ENCODE data around the gene PER1. TPM values are rescaled to one million over a fixed set of nuclear protein-coding genes. Genes with fewer than 3 reads are reported as not detected.

PER1 gene
- total RNA-seq, 5 donors from 2014 or later (not counting 1 experiment from before 2014, with no cell fraction given), result 62.6 to 1,675 (median 82.4) TPM

DNA sequence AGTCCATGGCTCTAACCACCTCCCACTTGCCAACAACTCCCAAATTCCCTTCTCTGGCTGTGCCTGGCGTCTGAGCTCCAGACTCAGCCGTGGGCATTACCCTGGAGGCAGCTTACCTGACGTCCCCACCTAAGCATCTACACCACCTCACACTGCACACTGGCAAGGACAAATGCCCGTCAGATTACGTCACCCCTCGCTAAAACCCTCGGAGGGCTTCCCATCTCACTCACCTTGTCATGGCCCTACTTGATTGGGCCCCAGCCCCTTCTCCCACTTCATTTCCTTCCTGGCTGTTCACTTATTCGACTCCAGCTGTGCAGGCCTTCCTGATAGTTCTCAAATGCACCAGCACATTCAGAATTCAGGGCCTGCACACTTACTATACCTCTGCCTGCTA is 47.3 kb downstream of the PER1 start:
- ChIA-PET CTCF (interaction anchor here in 1 of 2 donors (0.7 to 2.7 kb wide), 2 partner anchors 11 to 14 kb away, joined by 3 to 10 read pairs; no protein-coding TSS in a partner anchor), POLR2A (no interaction called here)
- Histone ChIP-seq H3K27me3 (replicated peaks in 1 of 2; ENCODE audit: control insufficient read depth in 2 of 2, extremely low read depth in 1 of 2, insufficient read depth in 2 of 2, low read length in 1 of 2) (peaks cover 0 to 31% of the 10 kb centered on the region in 2 experiments), H3K27ac (ENCODE audit: low read length) (no peak overlapping the region), H3K4me3 (ENCODE audit: control insufficient read depth in 1 of 2, extremely low read depth in 1 of 2, low read length in 1 of 2) (no peak overlapping the region), H3K4me1 (ENCODE audit: control insufficient read depth in 1 of 2, extremely low read depth in 1 of 2, insufficient read depth in 2 of 2, low read length in 2 of 2) (peaks cover 0 to 4% of the 10 kb centered on the region in 2 experiments), H3K36me3 (ENCODE audit: control insufficient read depth in 2 of 2, extremely low read depth in 1 of 2, insufficient read depth in 1 of 2, low read length in 1 of 2) (no peaks in the 10 kb centered on the region), H3K9me3 (no peaks in the 10 kb centered on the region)
- DNase-seq (no peak), ATAC-seq (replicated peaks in 1 of 4) (no peak)
- Mint-ChIP-seq H3K36me3 (no peaks in the 10 kb centered on the region), H3K4me1 (peaks cover 0 to 2% (median 0%) of the 10 kb centered on the region in 3 donors), H3K9me3 (no peaks in the 10 kb centered on the region), H3K27ac (no peak overlapping the region), H3K27me3 (no peaks in the 10 kb centered on the region), H3K4me3 (no peak overlapping the region)
- 68% methylated on average over 8 of the region's 8 CpGs for WGBS (ENCODE audit: insufficient coverage)

GRCh38 chr17:8103549-8103948 is 48.7 kb downstream of the PER1 start:
- DNase-seq (no peak), ATAC-seq (replicated peaks in 1 of 4) (no peak)
- no peaks in the 10 kb centered on the region for H3K4me1 ChIP-seq (ENCODE audit: control insufficient read depth in 1 of 2, extremely low read depth in 1 of 2, insufficient read depth in 2 of 2, low read length in 2 of 2)
- no peak overlapping the region for H3K27ac Mint-ChIP-seq
- H3K27me3 ChIP-seq (replicated peaks in 1 of 2; ENCODE audit: control insufficient read depth in 2 of 2, extremely low read depth in 1 of 2, insufficient read depth in 2 of 2, low read length in 1 of 2), result peaks cover 0 to 19% of the 10 kb centered on the region in 2 experiments
- H3K4me3 Mint-ChIP-seq, result no peak overlapping the region
- no peaks in the 10 kb centered on the region for H3K9me3 Mint-ChIP-seq
- WGBS (ENCODE audit: insufficient coverage), result 100% methylated on average over 3 of the region's 4 CpGs
- ChIA-PET POLR2A (no interaction called here), CTCF (interaction anchor here in 1 of 2 donors (2.7 kb wide), 1 partner anchor 9 kb away, joined by 10 read pairs; no protein-coding TSS in a partner anchor)
- no peaks in the 10 kb centered on the region for H3K36me3 Mint-ChIP-seq
- no peaks in the 10 kb centered on the region for H3K4me1 Mint-ChIP-seq
- no peak overlapping the region for H3K4me3 ChIP-seq (ENCODE audit: control insufficient read depth in 1 of 2, extremely low read depth in 1 of 2, low read length in 1 of 2)
- no peaks in the 10 kb centered on the region for H3K36me3 ChIP-seq (ENCODE audit: control insufficient read depth in 2 of 2, extremely low read depth in 1 of 2, insufficient read depth in 1 of 2, low read length in 1 of 2)
- H3K27ac ChIP-seq (ENCODE audit: low read length), result no peak overlapping the region
- H3K9me3 ChIP-seq, result no peaks in the 10 kb centered on the region
- no peaks in the 10 kb centered on the region for H3K27me3 Mint-ChIP-seq

DNA sequence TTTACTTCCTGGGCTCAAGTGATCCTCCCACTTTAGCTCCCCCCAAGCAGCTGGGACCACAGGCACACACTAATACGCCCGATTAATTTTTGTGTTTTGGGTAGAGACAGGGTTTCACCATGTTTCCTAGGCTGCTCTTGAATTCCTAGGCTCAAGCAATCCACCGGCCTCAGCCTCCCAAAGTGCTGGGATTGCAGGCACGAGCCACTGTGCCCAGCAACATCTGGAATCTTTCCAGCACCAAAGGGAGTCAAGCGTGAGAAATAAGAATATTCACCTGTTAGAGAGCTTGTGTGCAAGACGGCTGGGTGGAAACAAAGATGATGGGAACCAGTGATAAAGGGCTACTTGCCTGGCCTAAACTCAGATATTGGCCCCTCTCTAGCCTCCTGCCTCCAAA is 50.5 kb downstream of the PER1 start:
- WGBS (ENCODE audit: insufficient coverage), result 77% methylated on average over 6 of the region's 6 CpGs
- Histone ChIP-seq H3K9me3 (no peaks in the 10 kb centered on the region), H3K27ac (ENCODE audit: low read length) (no peak overlapping the region), H3K36me3 (ENCODE audit: control insufficient read depth in 2 of 2, extremely low read depth in 1 of 2, insufficient read depth in 1 of 2, low read length in 1 of 2) (no peaks in the 10 kb centered on the region), H3K4me3 (ENCODE audit: control insufficient read depth in 1 of 2, extremely low read depth in 1 of 2, low read length in 1 of 2) (no peak overlapping the region), H3K27me3 (replicated peaks in 1 of 2; ENCODE audit: control insufficient read depth in 2 of 2, extremely low read depth in 1 of 2, insufficient read depth in 2 of 2, low read length in 1 of 2) (peaks cover 0 to 13% of the 10 kb centered on the region in 2 experiments), H3K4me1 (ENCODE audit: control insufficient read depth in 1 of 2, extremely low read depth in 1 of 2, insufficient read depth in 2 of 2, low read length in 2 of 2) (no peaks in the 10 kb centered on the region)
- ATAC-seq (replicated peaks in 1 of 4) (no peak), DNase-seq (no peak)
- Mint-ChIP-seq H3K36me3 (no peaks in the 10 kb centered on the region), H3K27ac (no peak overlapping the region), H3K9me3 (no peaks in the 10 kb centered on the region), H3K27me3 (no peaks in the 10 kb centered on the region), H3K4me3 (no peak overlapping the region), H3K4me1 (peaks cover 0 to 6% (median 0%) of the 10 kb centered on the region in 3 donors)
- ChIA-PET POLR2A (no interaction called here), CTCF (interaction anchor here in 1 of 2 donors (0.8 kb wide), 1 partner anchor 45 kb away, joined by 3 read pairs; no protein-coding TSS in a partner anchor)

- Mint-ChIP-seq H3K27ac (no peak overlapping the region), H3K36me3 (no peaks in the 10 kb centered on the region), H3K27me3 (no peaks in the 10 kb centered on the region), H3K4me1 (peaks cover 0 to 6% (median 0%) of the 10 kb centered on the region in 3 donors), H3K9me3 (no peaks in the 10 kb centered on the region), H3K4me3 (no peak overlapping the region)
- no CpG with 5 or more reads among the region's 2 CpGs for WGBS (ENCODE audit: insufficient coverage)
- POLR2A ChIA-PET, result no interaction called here
- H3K9me3 ChIP-seq, result no peaks in the 10 kb centered on the region
- H3K27ac ChIP-seq (ENCODE audit: low read length), result no peak overlapping the region
- H3K4me1 ChIP-seq (ENCODE audit: control insufficient read depth in 1 of 2, extremely low read depth in 1 of 2, insufficient read depth in 2 of 2, low read length in 2 of 2), result no peaks in the 10 kb centered on the region
- no peak for ATAC-seq (replicated peaks in 1 of 4)
- H3K27me3 ChIP-seq (replicated peaks in 1 of 2; ENCODE audit: control insufficient read depth in 2 of 2, extremely low read depth in 1 of 2, insufficient read depth in 2 of 2, low read length in 1 of 2), result peaks cover 0 to 18% of the 10 kb centered on the region in 2 experiments
- DNase-seq, result no peak
- H3K36me3 ChIP-seq (ENCODE audit: control insufficient read depth in 2 of 2, extremely low read depth in 1 of 2, insufficient read depth in 1 of 2, low read length in 1 of 2), result no peaks in the 10 kb centered on the region
- CTCF ChIA-PET, result interaction anchor here in 1 of 2 donors (0.8 kb wide), 1 partner anchor 44 kb away, joined by 3 read pairs; no protein-coding TSS in a partner anchor
- no peak overlapping the region for H3K4me3 ChIP-seq (ENCODE audit: control insufficient read depth in 1 of 2, extremely low read depth in 1 of 2, low read length in 1 of 2)
These were observed 51.4 kb downstream of the PER1 start for GRCh38 chr17:8100763-8101162.

GRCh38 chr17:8100111-8100510 is 52.1 kb downstream of the PER1 start:
- CTCF ChIA-PET, result no interaction called here
- H3K4me1 Mint-ChIP-seq, result peaks cover under 1 to 10% (median 3%) of the 10 kb centered on the region in 3 donors
- H3K9me3 Mint-ChIP-seq, result no peaks in the 10 kb centered on the region
- no peak overlapping the region for H3K27ac ChIP-seq (ENCODE audit: low read length)
- no peak for DNase-seq
- H3K36me3 ChIP-seq (ENCODE audit: control insufficient read depth in 2 of 2, extremely low read depth in 1 of 2, insufficient read depth in 1 of 2, low read length in 1 of 2), result no peaks in the 10 kb centered on the region
- H3K9me3 ChIP-seq, result no peaks in the 10 kb centered on the region
- ATAC-seq (replicated peaks in 1 of 4), result no peak
- H3K27me3 ChIP-seq (replicated peaks in 1 of 2; ENCODE audit: control insufficient read depth in 2 of 2, extremely low read depth in 1 of 2, insufficient read depth in 2 of 2, low read length in 1 of 2), result peaks cover 0 to 18% of the 10 kb centered on the region in 2 experiments
- H3K4me3 Mint-ChIP-seq, result no peak overlapping the region
- no peak overlapping the region for H3K27ac Mint-ChIP-seq
- no peaks in the 10 kb centered on the region for H3K27me3 Mint-ChIP-seq
- POLR2A ChIA-PET, result interaction anchor here in 1 of 2 donors (0.6 kb wide), 1 partner anchor 141 kb away, joined by 7 read pairs; no protein-coding TSS in a partner anchor
- no peaks in the 10 kb centered on the region for H3K36me3 Mint-ChIP-seq
- no peak overlapping the region for H3K4me3 ChIP-seq (ENCODE audit: control insufficient read depth in 1 of 2, extremely low read depth in 1 of 2, low read length in 1 of 2)
- WGBS (ENCODE audit: insufficient coverage), result 55% methylated on average over 2 of the region's 2 CpGs
- H3K4me1 ChIP-seq (ENCODE audit: control insufficient read depth in 1 of 2, extremely low read depth in 1 of 2, insufficient read depth in 2 of 2, low read length in 2 of 2), result no peaks in the 10 kb centered on the region

GRCh38 chr17:8096541-8096940 is 55.7 kb downstream of the PER1 start:
- peaks cover 0 to 13% of the 10 kb centered on the region in 2 experiments for H3K4me1 ChIP-seq (ENCODE audit: control insufficient read depth in 1 of 2, extremely low read depth in 1 of 2, insufficient read depth in 2 of 2, low read length in 2 of 2)
- DNase-seq (no peak), ATAC-seq (replicated peaks in 1 of 4) (no peak)
- H3K9me3 ChIP-seq, result no peaks in the 10 kb centered on the region
- H3K4me3 ChIP-seq (ENCODE audit: control insufficient read depth in 1 of 2, extremely low read depth in 1 of 2, low read length in 1 of 2), result no peak overlapping the region
- 93% methylated on average over 5 of the region's 8 CpGs for WGBS (ENCODE audit: insufficient coverage)
- Mint-ChIP-seq H3K4me3 (no peak overlapping the region), H3K36me3 (no peaks in the 10 kb centered on the region), H3K9me3 (no peaks in the 10 kb centered on the region), H3K4me1 (peaks cover 12 to 25% (median 17%) of the 10 kb centered on the region in 3 donors), H3K27me3 (peaks cover 3 to 9% of the 10 kb centered on the region in 2 donors), H3K27ac (no peak overlapping the region)
- ChIA-PET CTCF (no interaction called here), POLR2A (no interaction called here)
- no peak overlapping the region for H3K27ac ChIP-seq (ENCODE audit: low read length)
- H3K36me3 ChIP-seq (ENCODE audit: control insufficient read depth in 2 of 2, extremely low read depth in 1 of 2, insufficient read depth in 1 of 2, low read length in 1 of 2), result no peaks in the 10 kb centered on the region
- peaks cover 0 to 30% of the 10 kb centered on the region in 2 experiments for H3K27me3 ChIP-seq (replicated peaks in 1 of 2; ENCODE audit: control insufficient read depth in 2 of 2, extremely low read depth in 1 of 2, insufficient read depth in 2 of 2, low read length in 1 of 2)

Measured in T-cell (primary cell).